Measurements from ENCODE around the gene ADPGK.

Gene ADPGK

DNA sequence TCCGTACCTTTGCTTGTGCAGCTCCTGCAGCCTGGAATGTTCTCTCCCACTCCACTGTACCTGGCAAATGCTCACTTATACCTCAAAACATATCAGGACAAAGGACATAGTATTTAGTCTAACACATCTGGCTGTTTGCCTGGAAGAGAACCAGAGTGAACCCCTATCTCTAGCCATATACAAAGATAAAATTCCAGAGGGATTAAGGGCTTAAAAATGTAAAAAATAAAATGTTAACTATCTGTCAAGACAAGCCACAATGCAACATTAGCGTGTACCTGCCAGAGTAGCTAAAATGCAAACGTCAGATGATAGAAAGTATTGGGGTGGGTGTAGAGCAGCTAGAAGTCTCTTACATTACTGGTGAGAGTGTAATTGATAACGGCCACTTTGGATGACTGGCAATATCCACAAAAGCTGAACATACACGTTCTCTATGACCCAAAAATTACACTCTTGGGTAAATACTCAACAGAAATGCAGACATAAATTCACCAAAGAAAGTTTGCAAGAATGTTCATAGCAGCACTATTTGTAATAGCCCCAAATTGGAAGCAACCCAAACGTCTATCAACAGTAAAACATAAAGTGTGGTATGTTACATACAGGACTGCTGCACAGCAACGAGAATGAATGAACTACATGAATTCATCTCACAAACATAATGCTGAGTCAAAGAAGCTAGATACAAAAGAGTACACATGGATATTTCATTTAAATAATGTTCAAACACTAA is 18.2 kb upstream of the ADPGK start:
- peaks cover 6% of the 10 kb centered on the region for H3K4me1 Mint-ChIP-seq
- DNase-seq (ENCODE audit: low spot score in 2 of 2), result no peak

DNA sequence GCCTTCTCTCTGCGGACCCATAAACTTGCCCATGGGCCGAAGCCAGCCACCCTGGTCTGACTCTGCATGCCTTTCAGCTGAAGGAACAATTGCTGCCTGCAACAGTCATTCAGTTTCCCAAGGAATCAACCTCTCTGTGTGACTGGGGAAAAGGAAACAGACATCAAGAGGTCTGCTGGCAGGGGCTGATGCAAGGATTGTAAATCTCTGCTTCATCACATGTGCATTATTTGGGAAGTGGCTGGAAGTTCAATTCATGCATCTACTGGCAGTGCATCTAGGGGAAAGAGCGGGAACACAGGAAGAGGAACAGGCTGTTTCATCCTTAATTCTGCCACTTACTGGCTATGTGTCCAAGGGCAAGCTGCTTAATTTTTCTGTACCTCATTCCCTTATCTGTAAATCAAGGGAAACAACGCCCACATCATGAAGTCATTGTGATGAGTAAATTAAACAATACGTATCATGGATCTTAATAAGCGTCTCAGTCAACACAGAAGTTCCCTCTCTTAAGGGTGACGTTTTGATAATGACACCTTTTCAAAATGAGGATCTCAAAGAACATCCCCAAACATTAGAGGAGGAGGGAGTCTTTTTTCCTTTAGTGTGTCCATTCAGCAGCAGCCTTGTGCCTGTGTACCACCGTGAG is 17.4 kb upstream of the ADPGK start:
- no peak overlapping the region for H3K27ac Mint-ChIP-seq (ENCODE audit: low read depth)
- no peaks in the 10 kb centered on the region for H3K9me3 Mint-ChIP-seq
- peaks cover 40% of the 10 kb centered on the region for H3K27me3 Mint-ChIP-seq
- no peak for DNase-seq (ENCODE audit: low spot score in 2 of 2)
- H3K36me3 Mint-ChIP-seq (ENCODE audit: insufficient read depth), result peaks cover 2% of the 10 kb centered on the region
- ATAC-seq (replicated peaks; ENCODE audit: extremely low read depth, poor library complexity, severe bottlenecking), result no peak
- no peak overlapping the region for H3K4me3 Mint-ChIP-seq
- peaks cover 12% of the 10 kb centered on the region for H3K4me1 Mint-ChIP-seq

More for the DNA sequence above, 18.2 kb upstream of the ADPGK start:
- Mint-ChIP-seq H3K36me3 (ENCODE audit: insufficient read depth) (no peaks in the 10 kb centered on the region), H3K27ac (ENCODE audit: low read depth) (no peak overlapping the region), H3K4me3 (no peak overlapping the region), H3K27me3 (peaks cover 33% of the 10 kb centered on the region), H3K9me3 (no peaks in the 10 kb centered on the region)
- ATAC-seq (replicated peaks; ENCODE audit: extremely low read depth, poor library complexity, severe bottlenecking), result no peak

DNA sequence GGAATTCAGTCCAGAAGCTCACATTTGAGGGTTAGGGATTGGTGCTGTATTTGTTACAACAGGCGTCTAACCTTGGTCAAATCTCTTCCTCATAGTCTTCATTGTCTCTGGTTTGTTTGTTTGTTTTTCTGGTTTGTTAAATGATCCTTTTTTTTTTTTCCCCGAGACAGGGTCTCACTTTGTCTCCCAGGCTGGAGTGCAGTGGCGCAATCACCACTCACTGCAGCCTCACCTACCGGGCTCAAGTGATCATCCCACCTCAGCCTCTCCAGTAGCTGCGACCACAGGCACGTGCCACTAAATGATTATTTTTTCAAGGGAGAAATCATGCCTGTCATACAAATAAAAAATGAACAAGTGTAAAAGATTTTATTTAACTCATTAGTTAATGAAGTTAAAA is 14.3 kb upstream of the ADPGK start:
- peaks cover 37% of the 10 kb centered on the region for H3K27me3 Mint-ChIP-seq
- H3K27ac Mint-ChIP-seq (ENCODE audit: low read depth), result no peak overlapping the region
- no peak for ATAC-seq (replicated peaks; ENCODE audit: extremely low read depth, poor library complexity, severe bottlenecking)

GRCh38 chr15:72797338-72797689 is 13.8 kb upstream of the ADPGK start:
- Mint-ChIP-seq H3K36me3 (ENCODE audit: insufficient read depth) (peaks cover 2% of the 10 kb centered on the region), H3K27ac (ENCODE audit: low read depth) (no peak overlapping the region), H3K27me3 (peaks cover 32% of the 10 kb centered on the region), H3K9me3 (no peaks in the 10 kb centered on the region), H3K4me3 (peak overlapping the region; percentile 81), H3K4me1 (peaks cover 6% of the 10 kb centered on the region)
- DNase-seq (ENCODE audit: low spot score in 2 of 2) (no peak), ATAC-seq (replicated peaks; ENCODE audit: extremely low read depth, poor library complexity, severe bottlenecking) (no peak)

More for the DNA sequence above, 14.3 kb upstream of the ADPGK start:
- no peak for DNase-seq (ENCODE audit: low spot score in 2 of 2)
- H3K4me1 Mint-ChIP-seq, result peaks cover 6% of the 10 kb centered on the region
- H3K36me3 Mint-ChIP-seq (ENCODE audit: insufficient read depth), result peaks cover 2% of the 10 kb centered on the region
- peak overlapping the region; percentile 81 for H3K4me3 Mint-ChIP-seq
- no peaks in the 10 kb centered on the region for H3K9me3 Mint-ChIP-seq

DNA sequence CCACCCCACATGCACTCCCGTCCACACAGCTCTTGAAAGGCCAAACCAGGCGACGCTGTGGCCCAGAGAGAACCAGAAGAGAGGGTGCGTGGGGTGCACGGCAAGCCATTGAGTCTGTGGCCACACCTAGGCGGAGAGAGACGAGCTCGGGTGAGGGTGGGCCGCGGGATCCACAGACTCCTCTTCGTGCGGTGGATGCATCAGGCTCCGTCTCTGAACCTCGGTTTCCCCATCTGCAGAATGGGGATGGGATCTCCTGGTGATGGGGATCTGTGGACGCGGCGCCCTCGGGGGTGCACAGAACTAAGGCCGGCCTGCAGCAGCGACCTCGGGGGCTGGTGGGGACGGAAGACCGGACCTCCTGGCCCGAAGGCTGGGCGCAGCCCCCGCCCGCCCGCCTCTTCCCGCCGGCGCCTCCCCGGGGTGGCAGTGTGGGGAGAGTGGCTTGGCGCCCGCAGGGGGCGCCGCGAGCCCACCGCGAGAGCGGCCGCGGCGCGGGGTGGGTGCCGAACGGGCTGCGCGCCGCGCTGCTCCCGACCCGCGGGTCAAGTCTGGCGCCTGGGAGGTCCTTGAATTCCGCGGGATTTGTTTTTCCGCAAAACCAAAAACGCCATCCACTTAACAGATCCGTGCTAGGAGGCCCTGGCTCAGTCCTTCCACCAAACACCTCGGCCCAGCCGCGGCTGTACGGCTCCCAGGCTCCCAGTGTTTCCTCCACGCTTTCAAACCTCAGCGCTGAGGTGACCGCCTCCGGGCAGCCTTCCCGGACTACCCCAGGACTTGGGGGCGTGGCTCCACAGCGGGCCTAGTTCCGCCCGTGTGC is 13.2 kb upstream of the ADPGK start:
- Mint-ChIP-seq H3K36me3 (ENCODE audit: insufficient read depth) (peaks cover 2% of the 10 kb centered on the region), H3K27ac (ENCODE audit: low read depth) (peak overlapping the region; percentile 38), H3K9me3 (no peaks in the 10 kb centered on the region), H3K27me3 (peaks cover 26% of the 10 kb centered on the region), H3K4me3 (peak overlapping the region; percentile 81), H3K4me1 (peaks cover 6% of the 10 kb centered on the region)
- no peak for DNase-seq (ENCODE audit: low spot score in 2 of 2)
- peak; percentile 87 for ATAC-seq (replicated peaks; ENCODE audit: extremely low read depth, poor library complexity, severe bottlenecking)

DNA sequence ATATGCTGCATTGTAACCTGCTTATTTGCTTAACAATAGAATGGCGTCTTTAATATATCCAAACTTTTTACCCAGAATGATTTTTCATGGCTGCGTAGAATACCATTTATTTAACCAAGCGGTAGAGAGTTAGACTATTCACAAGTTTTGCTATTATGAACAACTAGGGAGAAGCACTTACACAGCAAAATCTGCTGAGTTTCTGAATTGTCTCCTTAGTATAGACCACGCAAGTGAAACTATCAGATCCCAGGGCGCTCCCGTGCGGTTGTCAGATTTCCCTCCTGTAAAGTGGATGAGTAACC is 12.6 kb upstream of the ADPGK start:
- ATAC-seq (replicated peaks; ENCODE audit: extremely low read depth, poor library complexity, severe bottlenecking), result no peak
- peak overlapping the region; percentile 38 for H3K27ac Mint-ChIP-seq (ENCODE audit: low read depth)

DNA sequence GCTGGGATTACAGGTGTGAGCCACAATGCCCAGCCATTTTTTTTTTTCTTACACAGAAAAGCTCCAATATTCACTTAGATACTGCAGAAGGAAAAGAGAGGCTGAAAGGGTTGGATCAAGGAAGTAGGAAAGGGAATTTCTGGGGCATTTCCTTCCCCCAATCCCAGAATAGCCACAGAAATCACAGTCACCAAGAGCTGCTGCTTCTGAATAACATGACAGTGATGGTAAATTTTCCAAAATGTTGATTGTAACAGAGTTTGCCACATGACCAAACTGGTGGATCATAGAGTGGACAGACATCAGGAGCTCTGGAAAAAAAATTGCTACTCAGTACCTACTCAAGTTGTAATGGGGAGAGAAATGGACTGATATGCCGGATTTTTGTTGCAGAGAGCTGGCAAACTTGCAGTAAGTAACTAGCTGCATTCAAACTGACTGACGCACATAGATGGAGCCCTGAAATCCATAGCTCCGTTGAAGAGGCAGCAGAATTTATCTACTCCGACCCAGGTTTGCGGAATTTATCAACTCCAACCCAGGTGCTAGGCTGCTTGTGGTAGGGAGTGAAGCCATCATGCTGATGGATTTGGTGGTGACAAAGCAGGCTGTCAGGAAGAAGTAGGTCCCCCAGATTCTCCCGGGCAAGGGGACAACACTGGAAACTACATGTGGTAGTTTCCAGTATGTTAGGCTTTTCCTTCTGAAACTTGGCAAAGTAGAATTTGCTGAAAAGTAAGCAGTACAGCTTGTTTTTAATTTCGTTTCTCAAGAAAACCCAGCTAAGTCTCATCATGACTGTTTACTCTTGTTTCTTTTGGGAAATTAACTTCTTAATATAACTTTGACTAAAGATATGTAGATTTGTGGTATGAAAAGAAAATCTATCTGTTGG is 10.5 kb upstream of the ADPGK start:
- H3K27me3 Mint-ChIP-seq, result peaks cover 8% of the 10 kb centered on the region
- H3K4me1 Mint-ChIP-seq, result peaks cover 6% of the 10 kb centered on the region
- H3K36me3 Mint-ChIP-seq (ENCODE audit: insufficient read depth), result peaks cover 2% of the 10 kb centered on the region
- no peaks in the 10 kb centered on the region for H3K9me3 Mint-ChIP-seq
- DNase-seq (ENCODE audit: low spot score in 2 of 2), result no peak
- H3K4me3 Mint-ChIP-seq, result no peak overlapping the region
- ATAC-seq (replicated peaks; ENCODE audit: extremely low read depth, poor library complexity, severe bottlenecking), result no peak
- H3K27ac Mint-ChIP-seq (ENCODE audit: low read depth), result no peak overlapping the region

More for the DNA sequence above, 12.6 kb upstream of the ADPGK start:
- peaks cover 6% of the 10 kb centered on the region for H3K4me1 Mint-ChIP-seq
- H3K4me3 Mint-ChIP-seq, result peak overlapping the region; percentile 81
- peaks cover 2% of the 10 kb centered on the region for H3K36me3 Mint-ChIP-seq (ENCODE audit: insufficient read depth)
- H3K9me3 Mint-ChIP-seq, result no peaks in the 10 kb centered on the region
- peaks cover 20% of the 10 kb centered on the region for H3K27me3 Mint-ChIP-seq
- DNase-seq (ENCODE audit: low spot score in 2 of 2), result no peak

- no peak overlapping the region for H3K27ac Mint-ChIP-seq (ENCODE audit: low read depth)
- no peak overlapping the region for H3K4me3 Mint-ChIP-seq
- H3K27me3 Mint-ChIP-seq, result peaks cover 8% of the 10 kb centered on the region
- DNase-seq (ENCODE audit: low spot score in 2 of 2) (no peak), ATAC-seq (replicated peaks; ENCODE audit: extremely low read depth, poor library complexity, severe bottlenecking) (no peak)
- no peaks in the 10 kb centered on the region for H3K9me3 Mint-ChIP-seq
- H3K36me3 Mint-ChIP-seq (ENCODE audit: insufficient read depth), result peaks cover 2% of the 10 kb centered on the region
- H3K4me1 Mint-ChIP-seq, result peaks cover 6% of the 10 kb centered on the region
Observed at GRCh38 chr15:72792431-72792830, 8.9 kb upstream of the ADPGK start.

- H3K27me3 Mint-ChIP-seq, result no peaks in the 10 kb centered on the region
- H3K27ac Mint-ChIP-seq (ENCODE audit: low read depth), result no peak overlapping the region
- no peak for ATAC-seq (replicated peaks; ENCODE audit: extremely low read depth, poor library complexity, severe bottlenecking)
- no peaks in the 10 kb centered on the region for H3K9me3 Mint-ChIP-seq
- no peak for DNase-seq (ENCODE audit: low spot score in 2 of 2)
- peaks cover 7% of the 10 kb centered on the region for H3K4me1 Mint-ChIP-seq
- H3K4me3 Mint-ChIP-seq, result no peak overlapping the region
- H3K36me3 Mint-ChIP-seq (ENCODE audit: insufficient read depth), result peaks cover under 1% of the 10 kb centered on the region
Observed at GRCh38 chr15:72790302-72790910, 6.8 kb upstream of the ADPGK start.

DNA sequence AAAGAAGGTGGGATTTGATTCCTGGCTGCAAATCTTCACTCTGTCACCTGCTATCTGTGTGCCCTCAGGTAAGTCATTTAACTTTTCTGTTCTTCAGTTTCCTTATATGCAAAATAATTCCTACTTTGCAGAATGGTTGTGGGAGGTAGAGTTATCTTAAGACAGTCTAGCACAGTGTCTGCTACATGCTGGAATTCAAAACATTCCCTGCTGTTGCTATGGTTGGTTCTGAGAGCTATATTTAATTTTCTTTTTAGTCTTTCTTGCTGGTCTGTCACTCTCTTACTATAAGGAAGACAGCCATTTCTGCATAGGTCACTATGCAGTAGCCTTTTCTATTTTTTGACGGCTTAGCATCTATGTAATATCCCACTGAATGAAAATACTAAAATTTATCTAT is 4.0 kb upstream of the ADPGK start:
- H3K4me3 Mint-ChIP-seq, result no peak overlapping the region
- H3K27me3 Mint-ChIP-seq, result no peaks in the 10 kb centered on the region
- H3K27ac Mint-ChIP-seq (ENCODE audit: low read depth), result no peak overlapping the region
- H3K9me3 Mint-ChIP-seq, result no peaks in the 10 kb centered on the region
- peaks cover 24% of the 10 kb centered on the region for H3K4me1 Mint-ChIP-seq
- peaks cover 16% of the 10 kb centered on the region for H3K36me3 Mint-ChIP-seq (ENCODE audit: insufficient read depth)
- ATAC-seq (replicated peaks; ENCODE audit: extremely low read depth, poor library complexity, severe bottlenecking), result no peak
- DNase-seq (ENCODE audit: low spot score in 2 of 2), result no peak

GRCh38 chr15:72786676-72787345 is 3.3 kb upstream of the ADPGK start:
- DNase-seq (ENCODE audit: low spot score in 2 of 2) (no peak), ATAC-seq (replicated peaks; ENCODE audit: extremely low read depth, poor library complexity, severe bottlenecking) (no peak)
- Mint-ChIP-seq H3K4me3 (no peak overlapping the region), H3K9me3 (no peaks in the 10 kb centered on the region), H3K27me3 (no peaks in the 10 kb centered on the region), H3K27ac (ENCODE audit: low read depth) (peak overlapping the region; percentile 75), H3K36me3 (ENCODE audit: insufficient read depth) (peaks cover 16% of the 10 kb centered on the region), H3K4me1 (peaks cover 28% of the 10 kb centered on the region)

All from central memory CD8-positive, alpha-beta T cell (primary cell).